ENCODE data around the gene JAZF1. TPM values are rescaled to one million over a fixed set of nuclear protein-coding genes. Genes with fewer than 3 reads are reported as not detected.
"Not testable (repeated sequence)": the region's sequence is repeated elsewhere in the genome, so short reads cannot be mapped to it uniquely, and the experiment has no call there.

Gene JAZF1
- total and polyA plus RNA-seq, 2 donors = 30.7 to 31.9 TPM

DNA sequence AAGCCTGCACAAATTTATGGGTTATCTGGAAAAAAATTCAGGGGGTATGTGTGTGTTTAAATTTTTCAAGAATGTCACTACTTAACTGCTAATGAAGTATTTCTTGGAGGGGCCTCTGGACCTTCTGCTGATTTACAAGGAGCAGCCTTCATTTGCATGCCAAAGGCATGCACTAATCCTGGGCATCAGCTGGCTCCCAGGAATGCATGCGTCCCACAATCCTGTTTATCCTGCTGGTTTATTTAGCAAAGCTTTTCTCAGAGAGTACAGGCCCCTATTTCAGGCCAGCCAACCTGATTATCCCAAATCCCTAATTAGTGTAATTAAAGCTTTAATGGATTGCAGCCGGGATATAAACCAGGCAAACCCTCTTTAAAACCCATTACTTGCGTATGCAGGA is 270.3 kb downstream of the JAZF1 start:
- no peaks in the 10 kb centered on the region for H3K36me3 ChIP-seq (ENCODE audit: insufficient read depth)
- no peaks in the 10 kb centered on the region for H3K4me1 ChIP-seq (ENCODE audit: insufficient read depth)
- DNase-seq (ENCODE audit: extremely low spot score) = no peak
- H3K4me3 ChIP-seq (ENCODE audit: low read depth, low read length) = no peak overlapping the region
- WGBS = 81% methylated on average over 3 of the region's 3 CpGs
- no peak overlapping the region for H3K27ac ChIP-seq (ENCODE audit: low read depth)

DNA sequence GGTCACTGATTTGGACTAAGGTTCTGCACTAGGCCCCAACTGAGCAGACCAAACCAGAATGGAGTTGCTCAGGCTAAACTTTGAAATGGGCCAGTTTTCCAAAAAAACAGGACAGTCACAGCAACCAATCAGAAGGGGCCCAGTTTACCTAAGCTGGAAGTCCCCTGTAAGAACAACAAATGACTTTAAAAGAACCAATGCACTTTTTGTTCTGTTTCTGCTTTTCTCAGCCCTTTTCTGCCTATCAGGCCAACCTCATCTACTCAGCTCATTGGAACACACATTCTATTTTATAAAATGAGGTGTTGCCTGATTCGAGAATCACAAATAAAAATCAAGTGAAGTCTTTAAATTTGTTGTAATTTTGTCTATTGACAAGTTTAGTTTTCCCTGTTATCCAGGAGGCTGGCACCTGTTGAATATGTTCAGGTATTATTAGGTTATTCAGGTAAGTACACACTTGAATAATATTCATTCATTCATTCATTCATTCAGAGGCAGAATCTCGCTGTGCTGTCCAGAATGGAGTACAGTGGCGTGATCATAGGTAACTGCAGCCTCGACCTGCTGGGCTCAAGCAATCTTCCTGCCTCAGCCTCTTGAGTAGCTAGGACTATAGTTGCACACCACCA is 271.9 kb downstream of the JAZF1 start:
- Histone ChIP-seq H3K36me3 (ENCODE audit: insufficient read depth) (no peaks in the 10 kb centered on the region), H3K4me1 (ENCODE audit: insufficient read depth) (no peaks in the 10 kb centered on the region), H3K27ac (ENCODE audit: low read depth) (no peak overlapping the region), H3K4me3 (ENCODE audit: low read depth, low read length) (no peak overlapping the region)
- no peak for DNase-seq (ENCODE audit: extremely low spot score)
- WGBS = 98% methylated on average over 4 of the region's 4 CpGs

DNA sequence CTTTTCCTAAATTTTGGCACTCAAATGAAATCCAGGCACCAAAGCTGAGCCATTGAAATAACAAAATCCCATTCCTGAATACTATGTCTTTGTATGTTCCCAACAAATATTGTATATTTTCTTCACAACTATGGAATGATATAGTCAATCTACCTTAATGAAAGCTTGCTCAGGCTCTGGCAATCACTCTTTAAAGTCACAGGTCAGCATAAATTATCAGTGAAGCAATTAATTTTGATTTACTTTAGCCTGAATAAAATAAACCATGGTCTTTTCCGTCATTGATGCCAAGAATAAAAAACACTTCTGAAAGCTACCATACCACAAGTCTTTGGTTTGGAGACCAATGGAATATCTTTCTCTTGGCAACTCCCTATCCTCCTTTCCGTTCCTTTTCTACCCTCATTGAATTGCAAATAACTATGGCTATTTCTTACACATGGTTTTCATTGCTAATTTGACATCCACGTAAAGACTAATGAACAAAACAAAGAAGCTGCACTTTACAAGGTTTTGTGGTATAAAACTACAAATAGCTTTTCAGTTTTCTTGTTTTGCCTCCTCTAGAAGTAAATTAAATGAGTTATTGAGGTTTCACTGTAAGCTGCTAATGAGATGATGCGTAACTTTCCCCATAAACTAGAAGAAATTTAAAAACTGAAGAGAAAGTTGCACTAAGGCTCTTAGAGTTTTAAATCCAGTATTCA is 274.1 kb downstream of the JAZF1 start:
- no peak overlapping the region for H3K4me3 ChIP-seq (ENCODE audit: low read depth, low read length)
- 77% methylated on average over 4 of the region's 4 CpGs for WGBS
- H3K36me3 ChIP-seq (ENCODE audit: insufficient read depth) = no peaks in the 10 kb centered on the region
- no peak overlapping the region for H3K27ac ChIP-seq (ENCODE audit: low read depth)
- no peak for DNase-seq (ENCODE audit: extremely low spot score)
- no peaks in the 10 kb centered on the region for H3K4me1 ChIP-seq (ENCODE audit: insufficient read depth)

DNA sequence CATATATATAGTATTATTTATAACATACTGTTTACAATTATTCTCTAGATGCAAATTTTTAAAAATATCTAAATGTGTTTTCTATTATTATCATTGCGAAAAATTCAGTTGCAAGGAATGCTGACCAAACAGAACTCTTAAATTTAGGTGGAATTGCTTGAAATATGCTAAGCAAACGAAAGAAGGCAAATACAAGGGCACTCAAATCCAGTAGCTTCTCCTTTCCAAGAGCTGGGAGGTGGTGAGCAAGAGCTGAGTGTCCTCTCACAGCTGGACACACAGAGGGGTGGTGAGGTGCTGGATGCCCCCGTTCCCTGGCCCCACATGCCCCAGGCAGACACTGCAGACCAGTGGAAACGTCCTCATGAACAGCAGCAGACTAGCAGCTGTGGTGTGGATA is 274.6 kb downstream of the JAZF1 start:
- H3K27ac ChIP-seq (ENCODE audit: low read depth) = no peak overlapping the region
- no peak overlapping the region for H3K4me3 ChIP-seq (ENCODE audit: low read depth, low read length)
- 68% methylated on average over 4 of the region's 4 CpGs for WGBS
- DNase-seq (ENCODE audit: extremely low spot score) = no peak
- H3K4me1 ChIP-seq (ENCODE audit: insufficient read depth) = no peaks in the 10 kb centered on the region
- no peaks in the 10 kb centered on the region for H3K36me3 ChIP-seq (ENCODE audit: insufficient read depth)

DNA sequence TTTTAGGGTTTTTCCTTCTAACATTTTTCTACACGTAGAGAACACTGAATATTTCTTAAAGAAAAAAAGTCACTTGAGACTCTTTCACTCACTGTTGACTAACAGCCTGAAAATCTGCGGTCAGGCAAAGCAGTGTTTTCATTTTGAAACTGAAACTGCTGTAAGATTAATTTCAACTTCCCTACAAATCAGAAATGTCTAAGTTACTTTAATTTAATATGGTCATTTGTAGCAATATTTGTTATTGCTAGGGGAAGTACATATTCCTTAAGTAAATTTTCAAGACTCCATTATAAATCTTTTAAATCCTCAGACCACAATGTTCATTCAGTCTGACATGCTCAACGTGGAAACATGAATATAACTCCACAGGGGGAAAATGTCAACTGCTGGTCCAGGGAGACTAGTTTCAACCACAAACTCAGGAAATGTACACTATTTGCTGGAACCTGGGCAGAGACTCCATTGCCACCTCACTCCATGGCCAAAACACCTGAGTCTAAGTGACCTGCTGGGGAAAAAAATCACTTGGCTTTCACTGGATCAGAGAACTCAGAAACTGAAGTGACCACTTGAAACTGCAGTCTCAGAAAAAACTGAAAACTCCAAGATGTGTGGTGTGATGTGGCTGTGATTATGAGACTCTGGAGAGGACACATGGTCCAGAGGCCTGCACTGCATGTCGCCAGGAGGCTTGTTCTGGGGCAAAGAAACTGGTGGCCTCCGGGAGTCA is 279.4 kb downstream of the JAZF1 start:
- Histone ChIP-seq H3K27ac (ENCODE audit: low read depth) (peak overlapping the region; percentile 27), H3K36me3 (ENCODE audit: insufficient read depth) (no peaks in the 10 kb centered on the region), H3K4me3 (ENCODE audit: low read depth, low read length) (no peak overlapping the region), H3K4me1 (ENCODE audit: insufficient read depth) (no peaks in the 10 kb centered on the region)
- no peak for DNase-seq (ENCODE audit: extremely low spot score)
- WGBS = 45% methylated on average over 5 of the region's 5 CpGs

DNA sequence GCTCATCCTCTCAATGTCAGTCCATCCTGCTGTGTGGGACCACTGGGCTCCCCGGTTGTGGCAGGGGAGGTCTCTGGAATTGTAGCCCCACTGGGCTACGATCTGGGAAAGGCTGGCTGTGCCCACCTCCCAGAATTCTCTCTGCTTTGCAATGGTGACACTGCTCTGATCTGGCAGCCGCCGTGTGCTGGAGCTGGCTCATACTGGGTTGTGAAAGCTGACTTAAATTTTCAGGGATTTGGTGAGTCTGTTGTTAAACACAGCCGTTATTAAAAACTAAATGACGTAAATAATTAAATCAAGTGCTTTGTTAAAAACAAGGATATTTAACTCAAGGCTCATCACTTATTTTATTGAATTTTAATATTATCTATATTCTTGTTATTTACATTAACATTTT is 280.6 kb downstream of the JAZF1 start:
- WGBS = 91% methylated on average over 6 of the region's 6 CpGs
- DNase-seq (ENCODE audit: extremely low spot score) = no peak
- H3K4me1 ChIP-seq (ENCODE audit: insufficient read depth) = no peaks in the 10 kb centered on the region
- H3K4me3 ChIP-seq (ENCODE audit: low read depth, low read length) = no peak overlapping the region
- H3K36me3 ChIP-seq (ENCODE audit: insufficient read depth) = no peaks in the 10 kb centered on the region
- H3K27ac ChIP-seq (ENCODE audit: low read depth) = no peak overlapping the region

DNA sequence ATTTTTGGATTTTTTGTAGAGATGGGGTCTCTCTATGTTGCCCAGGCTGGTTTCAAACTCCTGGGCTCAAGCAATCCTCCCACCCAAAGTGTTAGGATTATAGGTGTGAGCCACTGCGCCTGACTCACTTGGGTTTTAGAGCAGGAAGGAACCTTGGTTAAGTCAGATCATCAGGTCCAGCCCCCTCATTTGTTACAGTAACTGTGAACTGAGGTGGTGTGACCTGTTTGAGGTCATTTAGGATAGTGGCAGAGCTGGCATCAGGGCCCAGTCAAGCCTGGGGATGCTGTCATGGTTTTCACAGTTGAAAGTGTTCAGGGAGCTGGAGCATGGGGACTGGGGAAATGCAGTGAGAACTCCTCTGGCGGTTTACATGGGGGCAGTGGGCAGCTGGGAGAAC is 281.0 kb downstream of the JAZF1 start:
- 97% methylated on average over 2 of the region's 2 CpGs for WGBS
- DNase-seq (ENCODE audit: extremely low spot score) = no peak
- Histone ChIP-seq H3K36me3 (ENCODE audit: insufficient read depth) (no peaks in the 10 kb centered on the region), H3K27ac (ENCODE audit: low read depth) (no peak overlapping the region), H3K4me1 (ENCODE audit: insufficient read depth) (no peaks in the 10 kb centered on the region), H3K4me3 (ENCODE audit: low read depth, low read length) (no peak overlapping the region)

DNA sequence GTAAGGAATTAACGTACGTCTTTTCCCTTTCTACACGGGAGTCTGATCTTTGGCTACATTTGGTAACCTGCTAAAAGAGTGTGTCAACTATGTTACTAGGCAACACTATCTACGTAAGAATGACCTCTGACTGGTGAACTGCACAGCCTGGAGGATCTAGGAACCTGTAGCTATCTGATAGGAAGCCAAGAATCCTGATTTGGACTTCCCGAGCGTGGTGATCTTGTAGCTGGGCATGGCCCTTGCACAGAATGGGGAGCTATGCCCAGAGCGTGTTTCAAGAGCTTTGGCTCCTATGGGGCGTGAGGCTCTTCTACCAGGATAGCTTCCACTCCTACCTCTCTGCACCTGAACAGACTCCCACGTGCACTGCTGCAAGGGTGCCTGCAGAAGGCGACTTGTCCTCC is 283.2 kb downstream of the JAZF1 start:
- H3K27ac ChIP-seq (ENCODE audit: low read depth) = no peak overlapping the region
- H3K36me3 ChIP-seq (ENCODE audit: insufficient read depth) = no peaks in the 10 kb centered on the region
- WGBS = 82% methylated on average over 10 of the region's 10 CpGs
- no peak overlapping the region for H3K4me3 ChIP-seq (ENCODE audit: low read depth, low read length)
- DNase-seq (ENCODE audit: extremely low spot score) = no peak
- no peaks in the 10 kb centered on the region for H3K4me1 ChIP-seq (ENCODE audit: insufficient read depth)

DNA sequence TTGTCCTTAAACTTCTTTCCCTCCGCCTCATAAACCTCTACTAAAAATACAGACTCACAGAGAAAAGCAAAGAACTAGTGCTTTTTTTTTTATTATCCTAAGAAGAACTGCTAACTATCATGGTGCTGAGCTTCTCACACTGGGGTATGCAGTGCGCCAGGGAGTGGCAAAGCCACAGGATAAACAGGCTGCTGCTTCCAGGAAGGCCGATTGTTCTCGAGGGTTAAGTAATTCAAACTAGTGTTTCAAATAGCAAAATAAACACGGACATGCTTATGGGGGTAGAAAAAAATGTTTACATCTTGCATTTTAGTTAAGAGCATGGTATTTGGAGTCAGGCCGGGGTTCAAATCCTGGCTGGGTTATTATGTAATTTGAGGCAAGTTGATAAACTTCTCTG is 283.6 kb downstream of the JAZF1 start:
- H3K27ac ChIP-seq (ENCODE audit: low read depth) = no peak overlapping the region
- H3K36me3 ChIP-seq (ENCODE audit: insufficient read depth) = no peaks in the 10 kb centered on the region
- no peak for DNase-seq (ENCODE audit: extremely low spot score)
- H3K4me3 ChIP-seq (ENCODE audit: low read depth, low read length) = no peak overlapping the region
- WGBS = 50% methylated on average over 6 of the region's 6 CpGs
- H3K4me1 ChIP-seq (ENCODE audit: insufficient read depth) = no peaks in the 10 kb centered on the region

DNA sequence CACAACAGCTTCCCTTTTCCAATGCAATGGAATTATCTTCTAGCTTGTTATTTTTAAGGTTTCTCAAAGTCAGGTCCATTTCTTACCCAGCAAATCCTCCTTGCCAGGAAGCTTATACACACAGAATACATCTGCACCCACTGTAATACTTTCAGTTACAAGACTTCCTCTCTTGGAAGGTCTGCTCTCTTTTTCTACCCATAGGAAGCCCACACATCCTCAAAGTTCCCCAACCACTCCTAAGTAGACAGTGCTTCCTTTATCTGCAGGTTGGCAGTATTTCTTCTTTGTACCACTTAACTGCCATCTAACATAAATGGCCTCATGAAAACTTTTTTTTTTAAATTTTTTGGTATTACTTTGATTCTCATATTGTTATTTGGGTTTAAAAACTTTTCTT is 285.0 kb downstream of the JAZF1 start:
- Histone ChIP-seq H3K4me1 (ENCODE audit: insufficient read depth) (no peaks in the 10 kb centered on the region), H3K36me3 (ENCODE audit: insufficient read depth) (no peaks in the 10 kb centered on the region), H3K4me3 (ENCODE audit: low read depth, low read length) (no peak overlapping the region), H3K27ac (ENCODE audit: low read depth) (no peak overlapping the region)
- DNase-seq (ENCODE audit: extremely low spot score) = no peak

DNA sequence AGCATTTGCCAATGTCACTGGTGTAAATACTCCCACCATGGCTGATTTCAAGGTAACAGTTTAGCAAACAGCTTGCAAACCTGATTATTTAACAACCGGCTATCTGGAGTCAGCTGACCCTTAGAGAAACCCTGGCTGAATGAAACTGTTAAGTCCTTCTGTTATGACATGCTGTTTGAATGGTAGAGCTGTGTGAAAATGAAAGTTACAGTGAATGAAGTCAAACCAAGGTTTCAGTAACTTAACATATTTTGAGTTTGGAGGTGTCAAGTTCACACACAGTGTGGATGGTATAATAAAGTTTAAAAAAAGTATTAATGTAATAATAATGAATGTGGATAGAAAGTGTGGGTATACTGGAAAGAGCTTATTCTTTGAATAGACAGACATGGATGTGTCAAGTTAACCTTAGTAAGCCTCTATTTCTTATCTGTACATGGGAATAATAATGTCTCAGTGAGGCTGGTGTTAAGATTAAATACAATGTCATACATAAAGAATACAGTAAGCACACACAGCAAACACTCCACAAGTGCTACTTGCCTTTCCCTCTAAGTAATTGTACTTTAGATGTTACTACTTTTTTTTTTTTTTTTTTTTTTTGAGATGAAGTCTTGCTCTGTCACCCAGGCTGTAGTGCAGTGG is 290.3 kb downstream of the JAZF1 start:
- no peaks in the 10 kb centered on the region for H3K4me1 ChIP-seq (ENCODE audit: insufficient read depth)
- 38% methylated on average over 1 of the region's 1 CpG for WGBS
- H3K27ac ChIP-seq (ENCODE audit: low read depth) = no peak overlapping the region
- H3K36me3 ChIP-seq (ENCODE audit: insufficient read depth) = no peaks in the 10 kb centered on the region
- H3K4me3 ChIP-seq (ENCODE audit: low read depth, low read length) = no peak overlapping the region
- DNase-seq (ENCODE audit: extremely low spot score) = no peak

DNA sequence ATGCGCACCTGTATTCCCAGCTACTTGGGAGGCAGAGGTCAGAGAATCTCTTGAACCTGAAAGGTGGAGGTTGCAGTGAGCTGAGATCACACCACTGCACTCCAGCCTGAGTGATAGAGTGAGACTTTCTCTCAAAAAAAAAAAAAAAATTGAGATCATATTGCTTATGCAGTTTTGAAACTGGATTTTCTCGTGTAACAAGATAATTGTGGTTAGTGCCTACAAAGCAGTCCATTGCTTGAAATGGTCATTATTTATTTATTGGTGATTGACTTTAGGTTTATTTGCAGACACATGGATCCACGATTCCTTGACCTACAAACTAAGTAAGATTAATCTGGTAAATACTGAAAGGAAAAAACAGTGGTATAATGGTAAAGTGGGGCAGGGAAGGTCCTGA is 290.8 kb downstream of the JAZF1 start:
- no peaks in the 10 kb centered on the region for H3K36me3 ChIP-seq (ENCODE audit: insufficient read depth)
- 91% methylated on average over 3 of the region's 3 CpGs for WGBS
- no peak for DNase-seq (ENCODE audit: extremely low spot score)
- no peak overlapping the region for H3K4me3 ChIP-seq (ENCODE audit: low read depth, low read length)
- no peaks in the 10 kb centered on the region for H3K4me1 ChIP-seq (ENCODE audit: insufficient read depth)
- no peak overlapping the region for H3K27ac ChIP-seq (ENCODE audit: low read depth)

DNA sequence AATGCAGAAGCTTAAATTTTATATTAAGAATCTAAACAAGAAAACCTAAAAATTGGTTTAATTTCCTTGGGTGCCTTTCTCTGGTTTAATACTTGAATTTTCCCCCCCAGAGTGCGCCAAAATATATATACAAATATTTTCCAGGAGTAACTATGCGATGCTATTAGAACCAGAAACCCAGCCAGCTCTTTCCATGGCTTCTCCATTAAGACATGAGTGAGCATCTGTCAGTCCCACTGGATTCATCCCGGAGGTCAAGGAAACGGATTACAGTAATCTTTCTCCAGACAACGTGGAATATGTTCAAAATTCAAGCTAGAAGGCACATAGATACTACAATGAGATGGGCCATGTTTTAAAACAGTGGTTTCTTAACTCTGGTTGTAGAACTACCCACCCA is 291.9 kb downstream of the JAZF1 start:
- 91% methylated on average over 5 of the region's 5 CpGs for WGBS

DNA sequence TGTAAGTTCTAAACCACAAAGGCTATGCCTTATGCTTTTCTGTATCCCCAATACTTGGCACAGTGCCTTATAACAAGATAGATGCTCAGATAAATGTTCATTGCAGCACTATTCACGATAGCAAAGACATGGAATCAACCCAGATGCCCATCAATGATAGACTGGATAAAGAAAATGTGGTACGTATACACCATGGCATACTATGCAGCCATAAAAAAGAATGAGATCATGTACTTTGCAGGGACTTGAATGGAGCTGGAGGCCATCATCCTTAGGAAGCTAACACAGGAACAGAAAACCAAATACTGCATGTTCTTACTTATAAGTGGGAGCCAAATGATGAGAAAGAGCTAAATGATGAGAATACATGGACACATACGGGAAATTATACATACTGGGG is 293.9 kb downstream of the JAZF1 start:
- not testable (repeated sequence) for H3K4me3 ChIP-seq (ENCODE audit: low read depth, low read length); H3K27ac ChIP-seq (ENCODE audit: low read depth); H3K4me1 ChIP-seq (ENCODE audit: insufficient read depth); DNase-seq (ENCODE audit: extremely low spot score); H3K36me3 ChIP-seq (ENCODE audit: insufficient read depth)
- WGBS = 96% methylated on average over 3 of the region's 3 CpGs

More for the DNA sequence above, 291.9 kb downstream of the JAZF1 start:
- no peak overlapping the region for H3K4me3 ChIP-seq (ENCODE audit: low read depth, low read length)
- no peaks in the 10 kb centered on the region for H3K4me1 ChIP-seq (ENCODE audit: insufficient read depth)
- no peak overlapping the region for H3K27ac ChIP-seq (ENCODE audit: low read depth)
- DNase-seq (ENCODE audit: extremely low spot score) = no peak
- no peaks in the 10 kb centered on the region for H3K36me3 ChIP-seq (ENCODE audit: insufficient read depth)
